Activated CD8-positive, alpha-beta memory T cell treated with anti-CD3 and anti-CD28 coated beads, Interleukin-2, amount 50 U/mL, for 24 hours (primary cell): ENCODE data around the gene HSF4.

Experiments
- DNase-seq: peaks from one replicate; pipeline ENCODE4 v3.0.0-alpha.2; 2020; ENCODE audit errors: extremely low read depth

Gene HSF4

DNA sequence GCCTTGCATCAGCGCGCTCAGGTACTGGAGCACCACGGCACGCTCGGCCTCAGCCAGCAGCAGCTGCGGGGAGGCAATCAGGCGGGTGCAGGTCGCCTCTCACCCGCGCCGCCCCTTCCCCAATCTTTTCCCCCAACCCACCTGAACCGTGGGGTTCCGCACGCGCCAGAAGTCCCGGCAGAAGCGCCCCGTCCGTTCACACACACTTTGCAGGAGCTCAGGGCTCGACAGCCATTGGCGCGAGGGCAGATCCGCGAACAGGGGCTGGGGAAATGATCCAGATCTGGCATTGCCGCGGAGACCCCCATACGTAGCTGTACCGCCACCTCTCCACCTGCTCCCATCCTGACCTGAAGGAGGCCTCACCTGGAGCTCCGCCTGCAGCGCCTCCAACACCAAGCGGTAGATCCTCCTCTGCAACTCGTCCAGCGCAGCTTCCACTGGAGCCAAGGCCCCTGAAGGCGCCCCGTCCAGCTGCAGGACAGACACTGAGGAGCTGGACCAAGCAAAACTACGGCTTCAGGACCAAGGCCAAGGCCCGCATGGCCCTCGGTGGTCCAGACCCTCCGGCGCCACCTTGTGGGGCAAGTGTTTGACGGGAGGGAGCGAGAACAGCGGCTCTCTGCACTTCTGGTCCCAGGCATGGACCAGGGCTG lies 20.6 kb downstream of the HSF4 start:
- peak; percentile 62 for DNase-seq

DNA sequence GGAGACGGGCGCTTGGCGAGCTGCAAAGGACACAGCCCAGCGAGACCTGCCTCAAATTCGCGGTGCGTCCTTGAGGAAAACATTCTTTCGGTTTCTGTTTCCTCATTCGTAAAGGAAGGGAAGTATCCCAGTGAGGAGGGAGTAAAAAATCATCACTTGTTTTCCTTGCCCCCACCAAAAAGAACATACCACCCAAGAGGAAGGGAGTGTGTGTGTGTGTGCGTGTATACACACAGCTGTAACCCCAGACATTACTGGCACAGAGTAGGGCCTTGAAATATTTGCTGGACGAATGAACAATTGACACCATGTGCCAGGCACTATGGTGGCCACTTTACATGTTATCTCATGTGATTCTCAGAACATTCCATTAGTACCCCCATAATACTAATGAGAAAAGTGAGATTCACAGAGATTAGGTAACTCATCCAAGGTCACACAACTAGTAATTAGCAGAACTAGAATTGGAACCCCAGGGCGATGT lies 21.1 kb downstream of the HSF4 start:
- no peak for DNase-seq

GRCh38 chr16:67186550-67186950 lies 22.0 kb downstream of the HSF4 start:
- no peak for DNase-seq

- no peak for DNase-seq
Observed at GRCh38 chr16:67187175-67187890, 22.8 kb downstream of the HSF4 start.

DNA sequence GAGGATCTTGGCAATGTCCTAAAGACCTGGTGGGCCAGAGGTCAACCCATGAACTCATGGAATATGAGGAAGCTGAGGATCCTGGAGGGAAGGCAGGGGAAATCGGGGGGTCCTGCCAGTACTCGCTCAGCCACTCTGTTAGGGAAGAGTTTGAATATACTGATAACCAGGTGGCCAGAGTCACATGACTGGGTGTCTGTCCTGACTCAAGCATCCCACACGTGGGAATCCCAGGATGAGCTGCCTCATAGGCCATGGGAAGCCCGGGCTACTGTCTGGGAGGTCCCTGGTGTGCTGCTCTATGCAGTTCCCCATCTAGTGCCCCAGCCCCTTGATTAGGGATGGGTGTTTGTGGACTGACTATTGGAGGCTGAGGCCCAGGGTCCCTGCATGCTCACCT lies 23.8 kb downstream of the HSF4 start:
- DNase-seq, result no peak

GRCh38 chr16:67188798-67189197 lies 24.3 kb downstream of the HSF4 start:
- no peak for DNase-seq

DNA sequence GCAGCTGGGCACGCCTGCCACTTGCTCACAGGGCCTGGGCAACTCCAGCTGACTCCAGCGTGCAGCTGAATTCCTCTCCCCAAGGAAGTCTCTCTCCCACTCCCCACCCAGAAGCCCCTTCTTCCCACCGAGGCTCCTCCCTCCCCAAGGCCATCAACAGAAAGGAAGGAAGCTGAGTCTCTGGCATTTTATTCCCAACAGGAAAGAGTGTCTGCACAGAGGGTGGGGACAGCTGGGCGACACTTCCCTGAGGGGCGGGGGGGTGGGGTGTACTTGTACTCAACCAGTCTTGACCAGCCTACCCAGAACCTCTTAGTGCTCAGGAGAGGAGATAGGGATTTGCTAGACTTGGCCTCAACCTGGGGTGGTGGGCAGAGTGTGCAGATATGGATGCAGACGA lies 25.5 kb downstream of the HSF4 start, which contains the start of gene EXOC3L1:
Gene EXOC3L1, minus strand, starts transcription at position 96 of the 400 bp plus-strand sequence. CDS start 460 bp downstream, outside the sequence.
- DNase-seq, result no peak

GRCh38 chr16:67190448-67191399 lies 26.2 kb downstream of the HSF4 start:
- DNase-seq, result no peak

DNA sequence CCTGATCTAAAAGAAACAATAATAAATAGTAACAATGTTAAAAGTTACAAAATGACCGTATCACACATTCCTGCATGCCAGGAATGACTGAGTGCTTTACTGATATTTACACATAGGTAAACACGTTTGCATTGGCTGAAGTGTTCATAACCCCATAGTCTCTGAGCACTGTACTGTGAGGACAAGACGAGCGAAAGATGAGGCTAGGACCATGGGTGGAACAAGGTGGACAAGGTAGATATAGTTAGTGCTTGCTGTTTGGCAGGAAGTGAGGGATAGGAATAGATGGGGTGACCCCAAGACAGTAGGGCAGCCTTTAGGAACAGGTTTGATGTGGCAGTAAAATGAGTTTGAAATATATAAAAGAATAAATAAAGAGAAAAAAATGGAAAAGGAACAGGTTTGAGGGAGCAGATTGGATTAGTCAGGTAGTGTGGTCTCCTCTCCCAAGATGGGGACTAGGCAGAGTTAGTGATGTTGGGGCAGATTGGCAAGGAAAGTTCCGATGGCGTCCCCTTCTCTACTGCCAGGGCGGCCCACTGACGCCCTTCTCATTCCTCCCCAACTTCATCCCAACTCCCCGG lies 27.0 kb downstream of the HSF4 start:
- DNase-seq, result no peak

DNA sequence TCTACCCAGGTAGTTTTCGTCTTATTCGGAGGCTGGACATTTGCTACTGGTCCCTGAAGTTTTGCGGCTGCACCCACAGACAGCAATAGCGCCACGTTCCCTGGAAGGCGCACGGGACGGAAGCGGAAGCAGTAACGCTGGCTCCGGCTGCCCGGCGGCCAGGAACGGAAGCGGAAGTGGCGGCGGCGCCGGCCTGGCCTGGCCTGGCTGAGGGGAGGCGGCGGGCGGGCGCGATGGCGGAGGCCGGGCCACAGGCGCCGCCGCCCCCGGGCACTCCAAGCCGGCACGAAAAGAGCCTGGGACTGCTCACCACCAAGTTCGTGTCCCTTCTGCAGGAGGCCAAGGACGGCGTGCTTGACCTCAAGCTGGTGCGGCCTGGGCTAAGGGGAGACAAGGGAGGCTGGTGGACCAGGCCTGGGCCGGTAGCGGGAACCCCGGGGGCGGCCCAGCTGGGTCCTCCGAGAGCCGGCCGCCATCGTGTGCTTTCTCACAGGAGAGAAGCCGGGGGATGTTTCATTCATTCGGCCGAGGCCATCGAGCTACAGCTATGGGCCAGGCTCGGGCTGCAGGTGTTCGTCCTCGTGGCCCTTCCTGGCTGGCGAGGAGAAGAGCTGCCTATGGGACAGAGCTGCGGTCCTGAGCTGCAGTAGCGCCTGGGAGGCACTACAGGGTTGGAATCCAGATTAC lies 27.6 kb downstream of the HSF4 start, which contains the start of gene E2F4:
Gene E2F4, plus strand, starts transcription at position 161 of the 687 bp plus-strand sequence. Its CDS starts 73 bp downstream, at position 234.
- peak; percentile 75 for DNase-seq

GRCh38 chr16:67192781-67193361 lies 28.3 kb downstream of the HSF4 start:
- no peak for DNase-seq

- DNase-seq, result no peak
Observed at GRCh38 chr16:67193536-67193935, 29.0 kb downstream of the HSF4 start.

DNA sequence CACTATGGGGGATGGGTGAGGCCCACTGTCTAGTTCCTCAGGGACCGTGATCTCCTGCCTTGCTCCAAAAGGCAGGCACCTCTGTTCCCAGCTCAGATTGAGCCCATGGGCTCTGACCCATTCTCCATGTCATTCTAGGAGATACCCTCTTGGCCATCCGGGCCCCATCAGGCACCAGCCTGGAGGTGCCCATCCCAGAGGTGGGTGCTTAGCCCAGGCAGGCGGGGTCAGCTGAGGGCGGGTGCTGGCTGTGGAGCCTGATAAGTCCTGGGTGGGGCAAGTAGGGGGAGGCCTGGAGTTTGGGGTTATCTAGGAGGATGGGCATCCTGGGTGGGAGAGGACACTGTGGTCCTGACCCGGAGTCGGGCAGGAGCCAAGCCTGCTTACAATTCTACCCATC lies 29.7 kb downstream of the HSF4 start:
- DNase-seq, result no peak

DNA sequence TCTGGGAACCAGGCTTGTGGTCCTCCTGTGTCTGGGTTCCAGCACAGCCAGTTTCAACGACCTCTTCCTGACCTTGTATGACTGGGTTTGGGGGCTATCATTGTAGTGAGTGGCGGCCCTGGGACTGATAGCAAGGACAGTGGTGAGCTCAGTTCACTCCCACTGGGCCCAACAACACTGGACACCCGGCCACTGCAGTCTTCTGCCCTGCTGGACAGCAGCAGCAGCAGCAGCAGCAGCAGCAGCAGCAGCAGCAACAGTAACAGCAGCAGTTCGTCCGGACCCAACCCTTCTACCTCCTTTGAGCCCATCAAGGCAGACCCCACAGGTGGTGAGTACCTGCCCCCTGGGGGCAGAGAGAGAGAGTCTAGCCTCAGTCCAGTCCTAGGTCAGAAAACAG lies 31.1 kb downstream of the HSF4 start:
- DNase-seq, result no peak

GRCh38 chr16:67196881-67197280 lies 32.3 kb downstream of the HSF4 start:
- no peak for DNase-seq

- DNase-seq, result no peak
Observed at GRCh38 chr16:67197704-67198103, 33.2 kb downstream of the HSF4 start.

DNA sequence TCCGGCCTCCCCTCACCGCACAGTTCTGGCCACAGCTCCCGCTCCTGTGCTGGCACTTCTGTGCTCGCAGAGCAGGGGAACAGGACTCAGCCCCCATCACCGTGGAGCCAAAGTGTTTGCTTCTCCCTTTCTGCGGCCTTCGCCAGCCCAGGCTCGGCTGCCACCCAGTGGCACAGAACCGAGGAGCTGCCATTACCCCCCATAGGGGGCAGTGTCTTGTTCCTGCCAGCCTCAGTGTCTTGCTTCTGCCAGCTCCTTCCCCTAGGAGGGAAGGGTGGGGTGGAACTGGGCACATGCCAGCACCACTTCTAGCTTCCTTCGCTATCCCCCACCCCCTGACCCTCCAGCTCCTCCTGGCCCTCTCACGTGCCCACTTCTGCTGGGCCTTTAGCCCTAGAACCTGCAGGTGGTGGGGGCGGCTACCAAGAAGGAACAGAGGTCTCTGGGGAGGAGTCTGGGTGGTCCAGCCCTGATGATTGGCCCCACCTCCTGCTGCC lies 33.7 kb downstream of the HSF4 start:
- no peak for DNase-seq

DNA sequence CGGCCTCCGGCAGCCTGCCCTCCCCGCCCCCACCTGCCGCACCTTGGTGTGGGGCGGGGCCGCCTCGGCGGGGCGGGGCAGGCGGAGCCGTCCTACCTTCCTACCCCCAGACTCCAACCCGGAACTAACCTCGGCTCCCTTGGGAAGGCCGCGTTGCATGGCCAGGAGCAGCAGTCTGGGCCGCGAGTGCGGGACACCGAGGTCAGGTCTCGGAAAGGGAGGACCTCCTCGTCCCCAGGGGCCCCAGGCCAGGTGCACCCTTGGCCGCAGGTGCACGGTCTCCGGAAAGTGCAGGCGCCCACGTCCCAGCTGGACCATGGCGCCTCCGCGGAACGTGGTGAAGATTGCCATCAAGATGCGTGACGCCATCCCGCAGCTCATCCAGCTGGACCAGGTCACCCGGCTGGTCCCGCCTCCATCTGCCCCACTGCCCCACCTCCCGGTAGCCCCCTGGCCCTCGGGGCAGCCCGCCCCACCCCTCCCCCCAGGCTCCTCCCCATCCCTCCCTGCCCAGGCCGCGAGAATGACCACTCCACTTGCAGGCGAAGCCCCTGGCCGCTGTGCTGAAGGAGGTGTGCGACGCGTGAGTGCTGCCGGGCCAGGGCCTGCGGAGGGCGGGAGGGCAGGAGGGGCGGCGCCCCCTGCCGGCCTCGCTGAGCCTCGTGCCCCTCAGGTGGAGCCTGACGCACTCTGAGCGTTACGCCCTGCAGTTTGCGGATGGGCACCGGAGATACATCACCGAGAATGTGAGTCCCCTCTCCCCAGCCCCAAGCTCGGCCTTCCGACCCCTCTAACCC lies 34.7 kb downstream of the HSF4 start, which contains the start of gene ELMO3:
Gene ELMO3, plus strand, starts transcription at position 121 of the 797 bp plus-strand sequence. Its CDS starts 196 bp downstream, at position 317.
- no peak for DNase-seq

GRCh38 chr16:67199808-67200198 lies 35.3 kb downstream of the HSF4 start:
- DNase-seq, result no peak
